GM18873 (cell line): ENCODE data around the gene ADAMTS12.

Source experiments
- ATAC-seq: cut with Tn5 transposase; IDR thresholded peaks from one replicate; pipeline ENCODE4 v1.9.1; 2021; ENCODE audit warnings: mild to moderate bottlenecking, moderate library complexity, moderate number of reproducible peaks; ENCODE audit not compliant: unreplicated experiment, low FRiP score

The ADAMTS12 gene

GRCh38 chr5:33848554-33848953 lies 43.2 kb downstream of the ADAMTS12 start:
- no peak for ATAC-seq

DNA sequence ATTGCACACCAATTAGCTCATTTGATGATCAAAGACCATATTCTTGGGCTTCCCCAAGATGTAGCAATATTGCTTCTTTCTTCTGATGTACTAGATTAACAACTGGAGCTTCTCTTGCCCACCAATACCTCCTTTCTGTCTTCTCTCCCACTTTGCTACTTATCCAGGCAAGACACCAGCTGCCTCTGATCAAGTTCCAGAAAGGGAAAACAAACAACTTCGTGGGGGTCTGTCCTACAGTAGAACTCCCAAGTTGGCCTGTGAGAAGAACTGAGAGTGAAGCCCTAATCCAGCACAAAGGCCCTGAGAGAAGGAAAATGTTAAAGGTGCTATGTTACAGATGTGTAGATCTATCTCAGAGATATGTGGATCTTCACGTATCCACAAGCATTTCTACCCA lies 44.9 kb downstream of the ADAMTS12 start:
- no peak for ATAC-seq

DNA sequence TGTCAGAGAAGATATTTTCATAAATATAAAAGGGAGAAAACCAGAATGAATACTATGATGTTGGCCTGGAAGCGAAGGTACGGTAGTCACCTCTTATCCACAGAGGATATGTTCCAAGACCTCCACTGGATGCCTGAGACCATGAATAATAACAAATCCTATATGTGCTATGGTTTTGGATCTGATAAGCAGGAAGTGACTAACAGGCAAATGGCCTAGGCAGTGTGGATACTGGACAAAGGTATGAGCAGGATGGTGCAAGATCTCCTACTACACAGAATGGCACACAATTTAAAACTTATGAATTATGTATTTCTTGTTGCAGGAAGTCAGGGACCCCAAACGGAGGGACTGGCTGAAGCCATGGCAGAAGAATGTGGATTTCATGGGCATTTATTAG lies 48.2 kb downstream of the ADAMTS12 start:
- ATAC-seq: no peak

DNA sequence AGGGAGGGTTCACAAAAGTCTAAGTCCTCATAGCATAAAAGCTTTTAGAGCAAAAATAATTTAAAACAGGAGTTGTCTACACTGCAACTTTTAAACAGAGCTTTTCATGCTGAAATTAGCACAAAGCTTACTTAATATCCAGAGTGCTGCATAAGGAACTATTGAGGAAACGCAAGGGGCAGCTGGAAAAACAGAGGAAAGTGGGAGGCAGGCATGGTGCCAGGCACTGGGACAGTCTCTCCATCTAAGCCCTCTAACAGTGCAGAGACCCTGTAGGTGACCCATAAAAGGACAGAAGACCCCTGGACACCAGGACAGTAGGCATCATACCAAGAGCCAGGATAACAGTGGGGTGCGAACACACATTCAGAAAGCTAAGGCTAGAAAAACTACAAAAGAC lies 49.3 kb downstream of the ADAMTS12 start:
- no peak for ATAC-seq

DNA sequence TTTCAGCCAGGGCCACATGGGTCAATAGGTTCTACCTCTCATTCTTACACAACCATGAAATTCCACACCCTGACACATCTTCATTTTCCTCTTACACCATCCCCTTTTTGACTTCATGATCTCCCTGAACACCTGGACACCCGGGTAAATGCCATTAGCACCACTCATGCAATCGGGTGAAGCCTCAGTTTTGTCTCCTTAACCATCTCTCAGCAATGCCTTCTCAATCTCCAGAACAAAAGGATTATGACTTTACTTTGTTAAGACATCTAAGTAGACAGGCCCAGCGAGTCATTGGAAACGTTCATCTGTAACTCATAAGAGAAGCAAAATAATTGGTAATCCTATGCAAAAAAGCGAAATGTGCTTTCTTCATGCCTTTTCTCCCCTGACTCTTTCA lies 49.9 kb downstream of the ADAMTS12 start:
- ATAC-seq: no peak

- peak; percentile 85 for ATAC-seq
Observed at GRCh38 chr5:33840927-33841547, 50.8 kb downstream of the ADAMTS12 start.

- no peak for ATAC-seq
Observed at GRCh38 chr5:33837301-33837700, 54.5 kb downstream of the ADAMTS12 start.

DNA sequence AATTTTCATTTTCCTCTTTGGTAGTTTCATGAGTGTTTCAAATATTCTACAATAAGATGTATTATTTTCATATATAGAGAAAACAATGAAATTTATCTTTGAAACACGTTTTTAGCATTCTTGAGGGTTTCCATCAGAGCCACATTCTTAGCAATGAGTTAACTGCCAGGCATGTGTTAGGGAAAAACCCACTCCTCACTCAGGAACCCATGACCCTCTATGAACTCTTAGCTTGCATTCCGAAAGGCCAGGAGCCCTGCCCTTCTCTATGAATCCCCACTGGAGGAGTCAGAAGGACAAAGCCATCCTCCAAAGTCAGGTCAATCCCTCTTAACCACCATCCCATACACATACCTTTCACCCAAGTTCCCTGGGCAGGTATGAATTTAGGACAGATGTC lies 57.5 kb downstream of the ADAMTS12 start:
- ATAC-seq: no peak

- no peak for ATAC-seq
Observed at GRCh38 chr5:33833237-33833575, 58.6 kb downstream of the ADAMTS12 start.

- no peak for ATAC-seq
Observed at GRCh38 chr5:33832404-33833236, 59.2 kb downstream of the ADAMTS12 start.

- no peak for ATAC-seq
Observed at GRCh38 chr5:33831041-33831440, 60.7 kb downstream of the ADAMTS12 start.

DNA sequence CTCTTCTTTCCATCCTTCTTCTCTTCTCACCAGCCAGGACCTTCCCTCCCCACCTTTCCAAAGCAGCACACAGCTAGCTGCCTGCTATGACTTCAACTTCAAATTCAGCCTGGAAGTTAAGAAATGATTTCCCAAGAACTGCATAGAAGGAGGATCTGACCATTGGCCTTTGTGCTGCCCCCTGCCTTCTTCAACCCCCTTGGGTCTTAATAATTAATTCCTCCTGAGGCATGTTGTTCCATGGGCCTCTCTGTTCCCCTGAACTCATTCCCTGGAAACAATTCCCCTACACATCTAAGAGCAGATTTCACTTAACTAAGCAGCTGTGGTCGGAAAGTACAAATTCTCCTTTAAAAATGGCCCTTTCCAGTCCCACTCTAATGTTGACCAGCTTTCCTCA lies 62.4 kb downstream of the ADAMTS12 start:
- ATAC-seq: no peak

DNA sequence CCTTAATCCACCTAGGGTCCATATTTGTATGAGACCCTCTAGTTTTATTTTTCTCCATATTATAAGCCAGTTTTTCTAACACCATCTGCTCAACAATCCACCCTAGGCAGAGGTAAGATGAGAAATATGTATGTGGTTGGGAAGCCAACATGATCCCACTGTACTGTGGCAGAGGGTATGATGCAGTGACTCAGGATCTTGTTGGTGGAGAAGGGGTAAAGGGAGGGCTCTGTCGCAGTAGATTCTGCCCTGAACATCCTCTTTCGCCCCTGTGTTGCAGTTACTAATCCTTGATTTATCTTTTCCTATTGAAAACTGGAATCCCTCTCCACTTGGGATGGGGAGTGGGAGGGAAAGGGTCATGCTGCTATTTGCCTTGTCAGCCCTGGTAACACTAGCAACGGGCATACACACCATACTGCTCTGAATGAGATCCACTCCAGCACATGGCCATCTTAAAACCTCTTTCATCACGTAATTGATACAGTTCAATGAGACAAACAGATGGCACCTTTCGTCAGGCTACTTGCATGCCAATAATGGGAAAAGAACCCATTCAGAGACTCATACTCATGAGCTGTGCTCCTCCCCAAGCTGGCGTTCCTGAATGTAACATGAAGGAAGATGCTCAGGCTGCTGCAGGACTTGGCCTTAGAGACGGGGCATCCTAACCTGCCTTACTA lies 63.0 kb downstream of the ADAMTS12 start:
- ATAC-seq: no peak

DNA sequence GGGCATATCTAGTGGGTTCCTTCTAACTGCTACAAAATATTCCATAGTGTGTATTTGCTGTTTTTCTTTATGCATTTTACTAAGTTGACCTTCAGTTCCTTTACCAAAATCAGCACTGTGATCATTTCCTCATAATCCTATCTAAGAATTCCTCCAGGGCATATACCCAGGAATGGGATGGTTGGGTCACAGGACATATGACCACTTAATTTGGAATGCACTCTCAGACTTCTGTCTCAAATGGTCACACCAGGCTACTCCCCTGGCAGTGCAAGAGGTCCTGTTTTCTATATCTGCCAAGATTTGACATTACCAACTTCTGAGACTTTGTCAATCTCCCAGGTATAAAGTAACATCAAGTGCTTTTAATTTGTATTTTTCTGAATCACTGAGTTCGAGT lies 63.9 kb downstream of the ADAMTS12 start:
- no peak for ATAC-seq

- ATAC-seq: no peak
Observed at GRCh38 chr5:33827018-33827707, 64.6 kb downstream of the ADAMTS12 start.

DNA sequence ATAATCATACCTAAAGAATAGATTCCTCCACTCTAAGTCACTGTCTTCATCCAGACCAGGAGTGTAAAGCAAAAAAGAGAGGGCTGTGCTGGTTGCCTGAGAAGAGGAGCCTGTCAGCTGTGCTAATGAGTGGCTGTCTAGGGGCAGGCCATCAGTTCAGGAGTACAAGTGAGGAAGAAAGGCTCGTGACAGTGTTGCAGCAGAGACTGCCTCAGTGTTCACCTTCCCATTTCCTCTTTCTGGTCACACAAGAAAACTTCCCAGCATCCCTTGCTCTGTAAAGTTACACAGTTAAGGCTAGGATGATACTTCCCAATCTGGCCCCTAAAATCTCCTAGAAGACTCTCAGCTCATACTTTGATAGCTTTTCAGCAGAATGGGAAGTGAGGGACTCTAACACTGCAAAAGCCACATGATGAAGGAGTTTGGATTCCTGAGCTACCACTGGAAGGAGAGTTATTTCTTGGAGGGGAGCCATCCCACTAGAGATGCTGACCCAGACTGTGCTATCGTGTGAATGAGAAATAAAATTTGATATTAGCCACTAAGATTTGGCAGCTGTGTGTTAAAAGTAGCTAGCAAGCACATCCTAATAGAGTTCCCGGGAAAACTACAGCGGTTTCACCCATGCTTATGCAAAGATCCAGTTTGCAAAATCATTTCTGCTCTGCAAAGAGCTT lies 67.1 kb downstream of the ADAMTS12 start:
- no peak for ATAC-seq

GRCh38 chr5:33817301-33817700 lies 74.5 kb downstream of the ADAMTS12 start:
- ATAC-seq: no peak

- ATAC-seq: no peak
Observed at GRCh38 chr5:33816791-33817190, 75.0 kb downstream of the ADAMTS12 start.

- ATAC-seq: no peak
Observed at GRCh38 chr5:33812746-33813145, 79.0 kb downstream of the ADAMTS12 start.

DNA sequence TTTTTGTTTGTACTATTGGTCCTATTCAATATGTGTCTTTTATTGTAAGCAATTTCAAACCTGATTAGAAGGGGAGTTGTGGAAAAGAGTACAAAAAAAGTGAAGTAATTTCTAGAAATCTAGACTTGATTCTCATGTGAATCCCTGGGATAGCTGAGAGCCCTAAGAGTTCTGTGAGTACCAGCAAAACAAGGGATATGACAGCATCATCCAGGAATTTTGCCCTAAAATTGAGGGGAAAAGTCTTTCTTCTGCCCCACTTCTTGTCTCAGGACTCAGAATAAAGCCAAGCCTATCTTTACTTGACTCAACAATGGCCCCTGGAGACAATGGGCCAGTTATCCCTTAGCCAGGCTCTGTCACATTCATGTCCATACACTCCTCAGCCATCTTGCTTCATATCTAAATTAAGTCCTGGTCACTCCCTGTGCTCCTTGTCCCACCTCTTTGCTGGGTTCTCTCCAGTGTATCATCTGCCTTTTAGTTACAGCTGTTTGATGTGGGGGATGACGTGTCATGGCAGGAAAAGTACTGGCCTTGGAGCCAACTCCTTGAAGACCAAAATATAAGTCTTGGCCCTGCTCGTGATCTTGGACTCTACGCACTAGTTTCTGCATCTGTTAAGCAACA lies 81.2 kb downstream of the ADAMTS12 start:
- ATAC-seq: no peak
